ENCODE measurements around the gene GINS1.

The GINS1 gene

GRCh38 chr20:25460566-25461280 lies 53.2 kb downstream of the GINS1 start:
- H3K4me3 ChIP-seq (ENCODE audit: low read depth, low read length), result no peak overlapping the region
- TF ChIP-seq CTCF (IDR thresholded peaks at IDR 0.05; ENCODE audit: insufficient read depth, low read depth, low read length, missing control alignments), result no peak
- no peak for DNase-seq (ENCODE audit: low read depth)

GRCh38 chr20:25461281-25461650 lies 53.8 kb downstream of the GINS1 start:
- no peak overlapping the region for H3K4me3 ChIP-seq (ENCODE audit: low read depth, low read length)
- no peak for TF ChIP-seq CTCF (IDR thresholded peaks at IDR 0.05; ENCODE audit: insufficient read depth, low read depth, low read length, missing control alignments)
- no peak for DNase-seq (ENCODE audit: low read depth)

- TF ChIP-seq CTCF (IDR thresholded peaks at IDR 0.05; ENCODE audit: insufficient read depth, low read depth, low read length, missing control alignments), result no peak
- H3K4me3 ChIP-seq (ENCODE audit: low read depth, low read length), result no peak overlapping the region
- DNase-seq (ENCODE audit: low read depth), result peak; percentile 9
Observed at GRCh38 chr20:25461786-25462545, 54.5 kb downstream of the GINS1 start.

- DNase-seq (ENCODE audit: low read depth), result no peak
- no peak overlapping the region for H3K4me3 ChIP-seq (ENCODE audit: low read depth, low read length)
Observed at GRCh38 chr20:25464501-25465242, 57.2 kb downstream of the GINS1 start.

GRCh38 chr20:25465243-25466135 lies 58.0 kb downstream of the GINS1 start:
- no peak for DNase-seq (ENCODE audit: low read depth)
- no peak for TF ChIP-seq CTCF (IDR thresholded peaks at IDR 0.05; ENCODE audit: insufficient read depth, low read depth, low read length, missing control alignments)
- H3K4me3 ChIP-seq (ENCODE audit: low read depth, low read length), result no peak overlapping the region

More at GRCh38 chr20:25464501-25465242, 57.2 kb downstream of the GINS1 start:
- no peak for TF ChIP-seq CTCF (IDR thresholded peaks at IDR 0.05; ENCODE audit: insufficient read depth, low read depth, low read length, missing control alignments)

GRCh38 chr20:25466846-25467245 lies 59.4 kb downstream of the GINS1 start:
- DNase-seq (ENCODE audit: low read depth), result no peak

More at GRCh38 chr20:25466846-25467245, 59.4 kb downstream of the GINS1 start:
- TF ChIP-seq CTCF (IDR thresholded peaks at IDR 0.05; ENCODE audit: insufficient read depth, low read depth, low read length, missing control alignments), result no peak
- no peak overlapping the region for H3K4me3 ChIP-seq (ENCODE audit: low read depth, low read length)
